Measurements from ENCODE around the gene JUP. TPM values are rescaled to one million over a fixed set of nuclear protein-coding genes. Genes with fewer than 3 reads are reported as not detected.

JUP gene
- total and polyA plus RNA-seq, 2 of the 13 experiments (the other 11 are each of a cell fraction or from before 2014, with no cell fraction given), result 12.1 to 20.6 TPM

GRCh38 chr17:41797377-41797776 is 10.9 kb upstream of the JUP start (continued):
- TF ChIP-seq JUND (CRISPR knock-in tag; IDR thresholded peaks at IDR 0.05), result no peak

GRCh38 chr17:41796121-41796895 is 9.8 kb upstream of the JUP start:
- ChIA-PET CTCF (ENCODE audit: low intra/inter-chr PET ratio, low total read pairs) (no interaction called here), POLR2A (interaction anchor here (1.1 to 7.9 kb wide), 5 partner anchors 11 to 58 kb away, joined by 3 to 86 read pairs (median 14); partner anchors contain the start of gene JUP)
- in situ Hi-C loops (cut with HindIII; ENCODE audit: extremely low pct_ligation_motif_present, low pct_unique_long_range_greater_than_20kb), result no loop called here
- no peak overlapping the region for H3K9ac ChIP-seq (ENCODE audit: insufficient read depth, low read depth, low read length)
- TF ChIP-seq FOXA1 (IDR thresholded peaks at IDR 0.05), result no peak
- 0 out of 2 replicates have a peak, but pooled peaks have one; percentile 11 for TF ChIP-seq FOXA1 (CRISPR knock-in tag; IDR thresholded peaks at IDR 0.05)
- 0 out of 2 replicates have a peak, but pooled peaks have one; percentile 32 for TF ChIP-seq ZNF772 (CRISPR knock-in tag; IDR thresholded peaks at IDR 0.05)
- no peak for TF ChIP-seq CREB1 (IDR thresholded peaks at IDR 0.05)
- TF ChIP-seq CREB1 (CRISPR knock-in tag; IDR thresholded peaks at IDR 0.05), result 0 out of 2 replicates have a peak, but pooled peaks have one; percentile 16
- no peak for TF ChIP-seq ZNF101 (CRISPR knock-in tag; IDR thresholded peaks at IDR 0.05; ENCODE audit: borderline replicate concordance, low read depth)
- no peak for TF ChIP-seq LCORL (IDR thresholded peaks at IDR 0.05)
- TF ChIP-seq LCORL (CRISPR knock-in tag; IDR thresholded peaks at IDR 0.05), result 0 out of 2 replicates have a peak, but pooled peaks have one; percentile 3
- TF ChIP-seq BCL6 (CRISPR knock-in tag; IDR thresholded peaks at IDR 0.05), result peak; percentile 67
- TF ChIP-seq ZNF484 (CRISPR knock-in tag; IDR thresholded peaks at IDR 0.05; ENCODE audit: borderline replicate concordance, low read depth), result no peak
- H3K36me3 ChIP-seq (replicated peaks in 1 of 2; ENCODE audit: control insufficient read depth in 1 of 2, insufficient read depth in 2 of 2, low read length in 2 of 2), result no peaks in the 10 kb centered on the region
- H4K20me1 ChIP-seq (ENCODE audit: insufficient read depth, low read length), result no peaks in the 10 kb centered on the region
- ATAC-seq (no peak), DNase-seq (ENCODE audit: low spot score) (peak; percentile 46), FAIRE-seq (no peak)
- no peak overlapping the region for H3K4me3 ChIP-seq (replicated peaks in 1 of 3; ENCODE audit: insufficient read depth in 1 of 3, low read depth in 2 of 3, low read length in 3 of 3)
- BruUV-seq (replicated peaks), result no TSS peak
- 27% methylated on average over 10 of the region's 10 CpGs for WGBS (ENCODE audit: low lambda C conversion rate)
- no peaks in the 10 kb centered on the region for H3K9me3 ChIP-seq (ENCODE audit: low read length)
- no peak overlapping the region for H2AFZ ChIP-seq (ENCODE audit: low read length)
- peaks cover 77% of the 10 kb centered on the region for H3K4me1 ChIP-seq (ENCODE audit: insufficient read depth, low read length)
- no peaks in the 10 kb centered on the region for H3K79me2 ChIP-seq (ENCODE audit: insufficient read depth, low read length)
- no peaks in the 10 kb centered on the region for H3K27me3 ChIP-seq (ENCODE audit: control insufficient read depth in 1 of 2, insufficient read depth in 2 of 2, low read length in 2 of 2)
- no peak overlapping the region for H3K27ac ChIP-seq (ENCODE audit: extremely low read length, insufficient read depth, low read length)
- H3K4me2 ChIP-seq (ENCODE audit: low read depth, low read length), result peak overlapping the region; percentile 2; the same call in 1 of the 2 replicates
- intact Hi-C loops (cut with micrococcal nuclease; ENCODE audit: unreplicated experiment), result no loop called here
